ENCODE data around the gene ATXN1L.

DNA sequence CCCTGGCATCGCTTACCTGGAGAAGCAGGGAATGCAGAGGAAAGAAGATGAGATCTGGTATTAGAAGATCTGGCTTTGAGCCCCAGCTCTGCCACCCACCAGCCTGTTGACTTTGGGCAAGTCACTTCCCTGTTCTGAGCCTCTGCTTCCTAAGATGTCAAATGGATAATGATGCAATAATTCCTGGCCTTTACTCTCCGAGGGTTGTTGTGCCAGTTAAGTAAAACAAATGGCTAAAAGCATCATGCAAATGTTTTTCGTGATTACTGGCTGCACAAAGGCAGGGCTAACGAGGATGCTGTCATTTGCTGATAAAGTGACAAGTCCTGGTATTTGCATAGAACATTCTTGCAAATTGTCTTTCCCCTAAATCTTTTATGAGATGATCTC lies 39.5 kb downstream of the ATXN1L start:
- TF ChIP-seq, protein P1, sequence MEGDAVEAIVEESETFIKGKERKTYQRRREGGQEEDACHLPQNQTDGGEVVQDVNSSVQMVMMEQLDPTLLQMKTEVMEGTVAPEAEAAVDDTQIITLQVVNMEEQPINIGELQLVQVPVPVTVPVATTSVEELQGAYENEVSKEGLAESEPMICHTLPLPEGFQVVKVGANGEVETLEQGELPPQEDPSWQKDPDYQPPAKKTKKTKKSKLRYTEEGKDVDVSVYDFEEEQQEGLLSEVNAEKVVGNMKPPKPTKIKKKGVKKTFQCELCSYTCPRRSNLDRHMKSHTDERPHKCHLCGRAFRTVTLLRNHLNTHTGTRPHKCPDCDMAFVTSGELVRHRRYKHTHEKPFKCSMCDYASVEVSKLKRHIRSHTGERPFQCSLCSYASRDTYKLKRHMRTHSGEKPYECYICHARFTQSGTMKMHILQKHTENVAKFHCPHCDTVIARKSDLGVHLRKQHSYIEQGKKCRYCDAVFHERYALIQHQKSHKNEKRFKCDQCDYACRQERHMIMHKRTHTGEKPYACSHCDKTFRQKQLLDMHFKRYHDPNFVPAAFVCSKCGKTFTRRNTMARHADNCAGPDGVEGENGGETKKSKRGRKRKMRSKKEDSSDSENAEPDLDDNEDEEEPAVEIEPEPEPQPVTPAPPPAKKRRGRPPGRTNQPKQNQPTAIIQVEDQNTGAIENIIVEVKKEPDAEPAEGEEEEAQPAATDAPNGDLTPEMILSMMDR (IDR thresholded peaks at IDR 0.05): no peak
- no peak for TF ChIP-seq POLR2A (IDR thresholded peaks at IDR 0.05)
